Tibial artery (tissue), 4 donors: ENCODE data around the gene LOXL3.

Experiments used
- DNase-seq, 2 donors: peaks; one replicate each; pipeline ENCODE4 v3.0.0-alpha.2; 2019
- H3K27ac ChIP-seq, 2 donors: fragments of 200-600 bp; sonication (generic) in 1 of 2; 1 replicate in 1 of 2; 2 replicates in 1 of 2; pipeline ENCODE4 v1.5.1; 2018 to 2019; ENCODE audit warnings: mild to moderate bottlenecking in 1 of 2
- H3K27me3 ChIP-seq, 2 donors: fragments of 200-600 bp; sonication (generic) in 1 of 2; one replicate each; pipeline versions ENCODE4 v1.5.1 to v1.6.0; 2016 to 2019
- H3K36me3 ChIP-seq, 3 donors: fragments of 200-600 bp; sonication (generic) in 2 of 3; one replicate each; pipeline ENCODE4 v1.5.1; 2016 to 2019; ENCODE audit warnings: mild to moderate bottlenecking in 2 of 3
- H3K4me1 ChIP-seq, 4 donors: fragments of 200-600 bp; sonication (generic) in 2 of 4; 1 replicate in 3 of 4; 2 replicates in 1 of 4; pipeline ENCODE4 v1.5.1; 2016 to 2019
- H3K4me3 ChIP-seq, 2 donors: fragments of 200-600 bp; sonication (generic) in 1 of 2; 1 replicate in 1 of 2; 2 replicates in 1 of 2; pipeline ENCODE4 v1.5.1; 2018 to 2019; ENCODE audit warnings: mild to moderate bottlenecking in 2 of 2
- H3K9me3 ChIP-seq, 3 donors: fragments of 200-600 bp; sonication (generic) in 1 of 3; one replicate each; pipeline ENCODE4 v1.5.1; 2016 to 2019
- intact Hi-C: fragments of 100-400 bp; cut with DNase I; formaldehyde crosslinking; loops from one replicate; pipeline ENCODE4 v1.15.0; 2023; ENCODE audit warnings: low total_unique reads
- TF ChIP-seq, protein P1 (sequence below), 2 experiments: fragments of 200-600 bp in 1 of 2; fragments of 450-650 bp in 1 of 2; IDR thresholded peaks; one replicate each; pipeline ENCODE4 v1.5.1; 2017 to 2019; ENCODE audit warnings: antibody characterized with exemption in 2 of 2, mild to moderate bottlenecking in 1 of 2, moderate library complexity in 1 of 2

LOXL3 gene

DNA sequence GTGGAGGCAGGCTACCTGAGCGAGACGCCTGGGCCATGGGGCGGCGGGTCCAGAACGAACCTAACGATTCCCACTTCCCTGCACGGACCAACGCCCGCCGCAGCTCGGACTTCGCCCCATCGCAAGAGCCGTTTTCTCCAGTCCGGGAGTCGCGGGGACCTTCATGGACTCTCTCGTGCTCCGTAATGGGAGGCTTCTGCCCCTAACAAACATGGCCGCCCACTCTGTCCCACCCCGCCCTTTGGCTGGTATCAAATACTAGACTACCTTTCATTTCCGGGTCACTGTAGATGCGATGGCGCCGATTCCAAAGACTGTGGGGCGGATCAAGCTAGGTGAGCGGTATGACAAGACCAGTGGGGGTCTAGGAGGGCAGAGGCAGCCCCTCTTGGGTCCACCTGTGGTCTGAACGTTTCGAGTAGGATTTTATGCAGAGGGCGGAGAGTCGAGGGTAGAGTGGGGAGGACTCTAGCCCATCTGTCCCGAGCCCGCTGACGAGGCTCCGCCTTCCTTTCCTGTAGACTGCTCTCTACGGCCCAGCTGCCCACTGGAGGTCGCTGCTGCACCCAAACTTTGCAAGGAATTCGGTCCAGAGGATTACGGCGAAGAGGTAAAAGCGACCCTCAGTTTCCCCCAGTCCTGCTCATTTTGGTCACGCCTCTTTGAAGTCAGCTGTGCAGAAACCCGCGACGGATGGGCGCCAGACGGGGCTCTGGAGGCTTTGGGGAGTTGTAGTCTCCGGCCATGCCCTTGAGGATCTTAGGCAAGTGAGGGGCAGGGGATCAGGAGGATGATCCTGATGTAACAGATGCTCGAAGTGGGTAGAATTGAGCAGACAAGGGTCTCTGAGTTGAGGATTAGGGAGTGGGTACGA lies 70.7 kb downstream of the LOXL3 start, which contains the start of the genes CCDC142 and TTC31:
Gene CCDC142 (minus strand): TSS at position 198 of the 874 bp plus-strand sequence. CDS start 161 bp downstream, at position 37.
Gene TTC31 (plus strand): TSS at position 281 of the 874 bp plus-strand sequence. CDS start 15 bp downstream, at position 296.
- TF ChIP-seq, protein P1, sequence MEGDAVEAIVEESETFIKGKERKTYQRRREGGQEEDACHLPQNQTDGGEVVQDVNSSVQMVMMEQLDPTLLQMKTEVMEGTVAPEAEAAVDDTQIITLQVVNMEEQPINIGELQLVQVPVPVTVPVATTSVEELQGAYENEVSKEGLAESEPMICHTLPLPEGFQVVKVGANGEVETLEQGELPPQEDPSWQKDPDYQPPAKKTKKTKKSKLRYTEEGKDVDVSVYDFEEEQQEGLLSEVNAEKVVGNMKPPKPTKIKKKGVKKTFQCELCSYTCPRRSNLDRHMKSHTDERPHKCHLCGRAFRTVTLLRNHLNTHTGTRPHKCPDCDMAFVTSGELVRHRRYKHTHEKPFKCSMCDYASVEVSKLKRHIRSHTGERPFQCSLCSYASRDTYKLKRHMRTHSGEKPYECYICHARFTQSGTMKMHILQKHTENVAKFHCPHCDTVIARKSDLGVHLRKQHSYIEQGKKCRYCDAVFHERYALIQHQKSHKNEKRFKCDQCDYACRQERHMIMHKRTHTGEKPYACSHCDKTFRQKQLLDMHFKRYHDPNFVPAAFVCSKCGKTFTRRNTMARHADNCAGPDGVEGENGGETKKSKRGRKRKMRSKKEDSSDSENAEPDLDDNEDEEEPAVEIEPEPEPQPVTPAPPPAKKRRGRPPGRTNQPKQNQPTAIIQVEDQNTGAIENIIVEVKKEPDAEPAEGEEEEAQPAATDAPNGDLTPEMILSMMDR (IDR thresholded peaks at IDR 0.05) = peak; percentile 79 to 88
- intact Hi-C loops = loop anchor here (2.0 to 5.0 kb wide), 2 partner anchors 28 to 44 kb away; partner anchors contain the start of genes AUP1, DQX1, HTRA2 and INO80B

More for the DNA sequence above, 70.7 kb downstream of the LOXL3 start, which contains the start of the genes CCDC142 and TTC31:
- DNase-seq = peak; percentile 98 to 99
- Histone ChIP-seq H3K4me3 (peak within 1 kb of the TSS; percentile 84 to 86), H3K9me3 (no peaks in the 10 kb centered on the region), H3K27me3 (no peaks in the 10 kb centered on the region), H3K36me3 (peaks cover 17 to 50% (median 23%) of the 10 kb centered on the region in 3 donors), H3K4me1 (peaks cover 0 to 35% (median 26%) of the 10 kb centered on the region in 4 donors), H3K27ac (peak within 1 kb of the TSS; percentile 83 to 95)
